ENCODE data around the gene VPS45. TPM values are rescaled to one million over a fixed set of nuclear protein-coding genes. Genes with fewer than 3 reads are reported as not detected.

Gene VPS45
- total and polyA plus RNA-seq, 2 of the 8 experiments (the other 6 are each of a cell fraction or from before 2014, with no cell fraction given): 19.1 to 27.6 TPM

DNA sequence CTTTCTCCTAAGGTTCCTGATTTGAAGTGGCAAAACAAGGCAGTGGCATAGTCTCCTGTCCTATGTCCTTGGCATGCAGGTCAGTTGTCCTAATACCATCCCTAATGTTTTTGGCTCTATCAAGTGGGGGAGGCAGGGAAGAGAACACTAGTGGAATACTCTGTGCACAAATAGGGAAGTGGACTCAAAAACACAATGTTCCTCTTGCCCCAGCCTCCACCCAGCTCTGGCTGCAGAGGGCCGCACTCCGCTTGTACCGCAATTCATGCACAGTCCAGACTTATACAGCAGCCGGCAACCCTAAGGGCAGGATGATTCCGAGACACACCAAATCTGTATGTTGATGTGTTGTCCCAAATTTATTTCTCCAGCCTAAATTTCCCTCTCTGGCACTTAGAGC is 96.6 kb downstream of the VPS45 start:
- Histone ChIP-seq H2AFZ (ENCODE audit: low read length) (no peak overlapping the region), H3K4ac (replicated peaks; ENCODE audit: insufficient read length, low read depth, low read length) (no peak overlapping the region), H4K91ac (replicated peaks; ENCODE audit: insufficient read length, low read length) (no peak overlapping the region), H3K9me3 (ENCODE audit: insufficient read depth in 2 of 2, low read depth in 1 of 2, low read length in 1 of 2) (no peaks in the 10 kb centered on the region), H3K23me2 (ENCODE audit: low read depth, low read length) (peaks cover 11% of the 10 kb centered on the region; the same call in 1 of the 2 replicates), H3K79me2 (ENCODE audit: control insufficient read depth in 1 of 2, insufficient read depth in 2 of 2, low read length in 2 of 2) (no peaks in the 10 kb centered on the region), H3K4me1 (replicated peaks in 1 of 4; ENCODE audit: control insufficient read depth in 3 of 4, insufficient read depth in 4 of 4, low read length in 3 of 4) (peaks cover 12 to 30% (median 20%) of the 10 kb centered on the region in 4 experiments), H2BK120ac (replicated peaks; ENCODE audit: low read depth, low read length) (no peak overlapping the region), H3K36me3 (ENCODE audit: control insufficient read depth in 2 of 4, insufficient read depth in 4 of 4, low read length in 3 of 4) (peaks cover 6 to 8% (median 7%) of the 10 kb centered on the region in 4 experiments; a peak in 6 of 8 replicates), H3K18ac (ENCODE audit: extremely low read depth, low read length) (no peak overlapping the region; the same call in 1 of the 2 replicates), H3K23ac (ENCODE audit: insufficient read length) (no peak overlapping the region), H2BK20ac (ENCODE audit: low read length) (peak overlapping the region; percentile 98), H2AK5ac (ENCODE audit: low read depth, low read length) (peak overlapping the region; percentile 58; the same call in 1 of the 2 replicates), H4K5ac (ENCODE audit: insufficient read length, low read depth, low read length) (no peak overlapping the region), H4K8ac (ENCODE audit: extremely low read depth, insufficient read depth, low read length) (no peak overlapping the region), H3K27me3 (replicated peaks in 1 of 4; ENCODE audit: control insufficient read depth in 3 of 4, extremely low read depth in 1 of 4, insufficient read depth in 3 of 4, low read length in 3 of 4) (no peaks in the 10 kb centered on the region), H3K56ac (replicated peaks; ENCODE audit: insufficient read length, low read depth, low read length) (no peak overlapping the region), H3K4me3 (ENCODE audit: extremely low read depth in 1 of 4, insufficient read depth in 2 of 4, low read depth in 3 of 4, low read length in 4 of 4) (no peak overlapping the region), H3K4me2 (ENCODE audit: insufficient read depth in 1 of 2, low read depth in 2 of 2, low read length in 2 of 2) (no peak overlapping the region; a peak in 1 of 4 replicates), H2BK12ac (ENCODE audit: low read depth, low read length) (peak overlapping the region; percentile 89), H3K27ac (ENCODE audit: low read depth, low read length) (0 out of 2 replicates have a peak overlapping the region, but pooled peaks have one; percentile 98), H2BK5ac (ENCODE audit: low read depth, low read length) (peak overlapping the region; percentile 93; the same call in 1 of the 2 replicates), H3K14ac (ENCODE audit: insufficient read length) (no peak overlapping the region), H3K79me1 (ENCODE audit: low read depth, low read length) (no peaks in the 10 kb centered on the region), H3K9ac (replicated peaks in 1 of 4; ENCODE audit: extremely low read depth in 1 of 4, low read depth in 3 of 4, low read length in 3 of 4) (no peak overlapping the region), H2BK15ac (ENCODE audit: low read length) (peak overlapping the region; percentile 21; the same call in 1 of the 2 replicates), H4K20me1 (replicated peaks in 1 of 2; ENCODE audit: control insufficient read depth in 1 of 2, insufficient read depth in 2 of 2, low read length in 2 of 2) (no peaks in the 10 kb centered on the region)
- TF ChIP-seq CTBP2 (IDR thresholded peaks at IDR 0.05; ENCODE audit: borderline replicate concordance, insufficient read depth, insufficient read length, low read length) (no peak), SP2 (IDR thresholded peaks at IDR 0.05; ENCODE audit: low read length) (no peak), BCL11A (IDR thresholded peaks at IDR 0.05; ENCODE audit: low read depth in 2 of 2, low read length in 2 of 2) (no peak)
- 94% methylated on average over 5 of the region's 5 CpGs; no CpG with 5 or more reads in 1 of the 2 experiments for WGBS, 2 experiments (ENCODE audit: extremely low coverage in 1 of 2, insufficient coverage in 1 of 2, insufficient read length in 1 of 2, insufficient replicate concordance in 2 of 2, low coverage in 1 of 2, low lambda C conversion rate in 2 of 2, missing lambda C conversion rate in 1 of 2)
- FAIRE-seq: no peak
- ChIA-PET CTCF (ENCODE audit: partially characterized antibody) (interaction anchor here (0.9 to 2.8 kb wide), 7 partner anchors 11 to 101 kb away, joined by 3 to 8 read pairs (median 4); partner anchors contain the start of gene PLEKHO1), POLR2A (ENCODE audit: partially characterized antibody) (interaction anchor here (0.8 to 7.3 kb wide), 7 partner anchors 13 to 277 kb away, joined by 3 to 87 read pairs (median 4); partner anchors contain the start of gene PLEKHO1)
- no peak for DNase-seq (ENCODE audit: low read depth in 1 of 2, low spot score in 2 of 2)

Measured in H1 (cell line).